HepG2 (cell line): ENCODE data around the gene DHRS4L2. TPM values are rescaled to one million over a fixed set of nuclear protein-coding genes. Genes with fewer than 3 reads are reported as not detected.

Experiments used
- CCDC6 ChIP-seq: sonication (generic); formaldehyde crosslinking; IDR thresholded peaks from 2 replicates; pipeline ENCODE4 v1.8.1; 2022; ENCODE audit warnings: mild to moderate bottlenecking, missing genetic modification reagents, moderate library complexity
- DR1 ChIP-seq: sonication (generic); formaldehyde crosslinking; IDR thresholded peaks from 2 replicates; pipeline ENCODE4 v1.8.0; 2021; ENCODE audit warnings: mild to moderate bottlenecking, missing genetic modification reagents, inconsistent platforms
- FOXC1 ChIP-seq: sonication (generic); formaldehyde crosslinking; IDR thresholded peaks from 2 replicates; pipeline ENCODE4 v1.8.0; 2022; ENCODE audit warnings: mild to moderate bottlenecking, missing genetic modification reagents, borderline replicate concordance
- MED8 ChIP-seq: sonication (generic); formaldehyde crosslinking; IDR thresholded peaks from 2 replicates; pipeline ENCODE4 v1.8.1; 2023; ENCODE audit warnings: mild to moderate bottlenecking, missing genetic modification reagents; ENCODE audit not compliant: insufficient replicate concordance
- NFE2 ChIP-seq: sonication (generic); formaldehyde crosslinking; IDR thresholded peaks from 2 replicates; pipeline ENCODE4 v1.4.0; 2020; ENCODE audit warnings: missing genetic modification reagents
- PCBP2 ChIP-seq: fragments of 200-400 bp; formaldehyde crosslinking; optimal IDR thresholded peaks from 2 replicates; pipeline ENCODE3; 2018; ENCODE audit warnings: low read length, low read depth; ENCODE audit not compliant: poor library complexity, severe bottlenecking
- RARA ChIP-seq: IDR thresholded peaks from 2 replicates; pipeline ENCODE4 v1.6.1; 2016; ENCODE audit warnings: missing genetic modification reagents, missing compliant biosample characterization
- SALL1 ChIP-seq: sonication (generic); formaldehyde crosslinking; IDR thresholded peaks from 2 replicates; pipeline ENCODE4 v1.8.0; 2022; ENCODE audit warnings: mild to moderate bottlenecking, missing genetic modification reagents
- SKI ChIP-seq: fragments of 450-650 bp; IDR thresholded peaks from one replicate; pipeline ENCODE4 v1.6.1; 2018; ENCODE audit warnings: mild to moderate bottlenecking; ENCODE audit not compliant: partially characterized antibody
- SNAI1 ChIP-seq: sonication (generic); formaldehyde crosslinking; IDR thresholded peaks from 2 replicates; pipeline ENCODE4 v1.5.0; 2020; ENCODE audit warnings: mild to moderate bottlenecking, missing genetic modification reagents, borderline replicate concordance
- ZBTB21 ChIP-seq: sonication (generic); formaldehyde crosslinking; IDR thresholded peaks from 2 replicates; pipeline ENCODE4 v1.4.0; 2020; ENCODE audit warnings: missing genetic modification reagents
- ZIK1 ChIP-seq: sonication (generic); formaldehyde crosslinking; IDR thresholded peaks from 2 replicates; pipeline ENCODE4 v1.5.0; 2020; ENCODE audit warnings: mild to moderate bottlenecking, low read depth, missing genetic modification reagents, borderline replicate concordance
- ZNF253 ChIP-seq: sonication (generic); formaldehyde crosslinking; IDR thresholded peaks from 2 replicates; pipeline ENCODE4 v1.8.0; 2022; ENCODE audit warnings: mild to moderate bottlenecking, missing genetic modification reagents, borderline replicate concordance
- ZNF326 ChIP-seq: sonication (generic); formaldehyde crosslinking; IDR thresholded peaks from 2 replicates; pipeline ENCODE4 v1.4.0; 2020; ENCODE audit warnings: missing genetic modification reagents, borderline replicate concordance
- ZNF558 ChIP-seq: sonication (generic); formaldehyde crosslinking; IDR thresholded peaks from 2 replicates; pipeline ENCODE4 v1.9.0; 2022; ENCODE audit warnings: mild to moderate bottlenecking, missing genetic modification reagents, borderline replicate concordance
- ZNF616 ChIP-seq: sonication (generic); formaldehyde crosslinking; IDR thresholded peaks from 2 replicates; pipeline ENCODE4 v1.5.0; 2020; ENCODE audit warnings: low read depth, mild to moderate bottlenecking, missing genetic modification reagents
- ZNF644 ChIP-seq: IDR thresholded peaks from 2 replicates; pipeline ENCODE4 v1.6.1; 2016; ENCODE audit warnings: low read depth
- ZSCAN20 ChIP-seq: sonication (generic); formaldehyde crosslinking; IDR thresholded peaks from 2 replicates; pipeline ENCODE4 v1.4.0; 2020; ENCODE audit warnings: missing genetic modification reagents, mild to moderate bottlenecking, borderline replicate concordance
- polyA plus RNA-seq, 8 experiments: library from polyadenylated mRNA; depleted of rRNA in 3 of 8; stranded (reverse) in 7 of 8; unstranded in 1 of 8; fragments of >200 nt; fragmentation: Illumina TruSeq in 4 of 8; extraction: Trizol in 4 of 8; gene quantifications; 2 replicates each; pipeline versions ENCODE4 v1.2.1 to v1.2.3, GENCODE V29; 2011 to 2016; ENCODE audit warnings: low read depth in 4 of 8, missing spikeins in 1 of 8, mixed read lengths in 1 of 8; ENCODE audit not compliant: insufficient read depth in 1 of 8
- total RNA-seq, 5 experiments: library from RNA; depleted of rRNA; stranded (reverse); fragments of >200 nt; fragmentation: Illumina TruSeq; extraction: Trizol; gene quantifications; 2 replicates each; pipeline ENCODE4 v1.2.3, GENCODE V29; 2016; ENCODE audit warnings: low read depth in 1 of 5
- TF ChIP-seq, protein P1 (sequence below): sonication (generic); formaldehyde crosslinking; IDR thresholded peaks from 2 replicates; pipeline ENCODE4 v1.8.0; 2022; ENCODE audit warnings: missing genetic modification reagents, mild to moderate bottlenecking, inconsistent platforms, borderline replicate concordance
- TF ChIP-seq, protein P2 (sequence below): sonication (generic); formaldehyde crosslinking; IDR thresholded peaks from 2 replicates; pipeline ENCODE4 v1.8.0; 2022; ENCODE audit warnings: mild to moderate bottlenecking, missing genetic modification reagents, moderate library complexity
- TF ChIP-seq, protein P3 (sequence below): sonication (generic); formaldehyde crosslinking; IDR thresholded peaks from 2 replicates; pipeline ENCODE4 v1.4.0; 2020; ENCODE audit warnings: missing genetic modification reagents, borderline replicate concordance
- TF ChIP-seq, protein P4 (sequence below): sonication (generic); formaldehyde crosslinking; IDR thresholded peaks from 2 replicates; pipeline ENCODE4 v1.4.0; 2020; ENCODE audit warnings: mild to moderate bottlenecking, missing genetic modification reagents
- TF ChIP-seq, protein P5 (sequence below): sonication (generic); formaldehyde crosslinking; IDR thresholded peaks from 2 replicates; pipeline ENCODE4 v1.8.1; 2023; ENCODE audit warnings: mild to moderate bottlenecking, missing genetic modification reagents

The DHRS4L2 gene
- total and polyA plus RNA-seq, 2 of the 13 experiments (the other 11 are each of a cell fraction or from before 2014, with no cell fraction given): 24.7 to 38.2 TPM

DNA sequence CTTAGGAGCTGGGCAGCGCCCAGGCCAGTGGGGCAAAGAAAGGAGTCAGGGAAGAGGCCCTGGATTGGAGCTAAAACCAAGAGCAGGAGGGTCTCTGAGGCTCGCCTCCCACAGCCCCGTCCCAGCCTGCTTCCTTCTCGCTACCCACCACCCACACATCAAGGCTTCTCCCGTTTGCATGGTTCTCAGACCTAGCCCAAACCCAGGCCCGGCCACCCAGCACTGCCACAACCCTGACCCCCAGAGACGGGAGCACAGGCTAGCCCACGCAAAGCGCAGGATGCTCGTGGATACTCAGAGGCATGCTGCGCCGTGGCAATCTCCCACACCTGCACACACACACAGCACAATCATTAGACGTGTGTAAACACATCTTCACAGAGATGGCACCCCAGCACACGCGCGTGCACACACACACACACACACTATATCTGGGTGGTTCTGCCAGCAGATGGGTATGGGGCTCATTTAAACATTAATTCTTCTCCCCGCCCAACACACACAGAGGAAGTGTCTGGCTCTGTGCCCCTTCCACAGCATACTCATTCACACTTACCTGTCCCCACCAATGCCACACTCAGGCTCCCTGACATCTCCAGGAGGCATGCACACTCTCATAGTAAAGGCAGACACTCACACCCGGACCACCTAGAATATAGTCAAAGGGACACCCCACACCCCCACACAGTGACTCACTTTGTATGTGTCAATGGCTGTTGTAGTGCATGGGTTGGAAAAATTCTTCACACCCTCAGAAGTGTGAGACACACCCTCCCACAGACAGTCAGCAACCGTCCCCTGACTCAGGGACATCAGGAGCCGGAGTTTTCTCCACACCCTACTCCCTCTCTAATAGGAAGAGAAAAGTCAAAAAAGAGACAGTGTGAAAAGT is 64.2 kb downstream of the DHRS4L2 start (continued):
- TF ChIP-seq SNAI1 (CRISPR knock-in tag): no peak
- TF ChIP-seq ZNF616 (CRISPR knock-in tag): 0 out of 2 replicates have a peak, but pooled peaks have one; percentile 60
- TF ChIP-seq, protein P1, sequence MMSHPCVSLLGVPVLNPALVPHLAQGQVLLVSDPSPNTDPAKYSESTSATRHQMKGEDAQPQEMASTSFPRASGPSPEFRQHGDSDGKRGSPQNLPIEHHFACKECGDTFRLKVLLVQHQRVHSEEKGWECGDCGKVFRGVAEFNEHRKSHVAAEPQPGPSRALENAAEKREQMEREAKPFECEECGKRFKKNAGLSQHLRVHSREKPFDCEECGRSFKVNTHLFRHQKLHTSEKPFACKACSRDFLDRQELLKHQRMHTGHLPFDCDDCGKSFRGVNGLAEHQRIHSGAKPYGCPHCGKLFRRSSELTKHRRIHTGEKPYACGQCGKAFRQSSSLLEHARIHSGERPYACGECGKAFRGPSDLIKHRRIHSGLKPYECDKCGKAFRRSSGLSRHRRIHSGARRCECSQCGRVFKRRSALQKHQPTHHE (CRISPR knock-in tag): 0 out of 2 replicates have a peak, but pooled peaks have one; percentile 23
- TF ChIP-seq ZBTB21 (CRISPR knock-in tag): no peak
- TF ChIP-seq SALL1: no peak
- TF ChIP-seq FOXC1 (CRISPR knock-in tag): peak; percentile 17; the same call in 1 of the 2 replicates
- no peak for TF ChIP-seq ZNF326 (CRISPR knock-in tag)
- 0 out of 2 replicates have a peak, but pooled peaks have one; percentile 0 for TF ChIP-seq RARA (CRISPR knock-in tag)
- TF ChIP-seq, protein P2, sequence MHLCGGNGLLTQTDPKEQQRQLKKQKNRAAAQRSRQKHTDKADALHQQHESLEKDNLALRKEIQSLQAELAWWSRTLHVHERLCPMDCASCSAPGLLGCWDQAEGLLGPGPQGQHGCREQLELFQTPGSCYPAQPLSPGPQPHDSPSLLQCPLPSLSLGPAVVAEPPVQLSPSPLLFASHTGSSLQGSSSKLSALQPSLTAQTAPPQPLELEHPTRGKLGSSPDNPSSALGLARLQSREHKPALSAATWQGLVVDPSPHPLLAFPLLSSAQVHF (CRISPR knock-in tag): 0 out of 2 replicates have a peak, but pooled peaks have one; percentile 36
- TF ChIP-seq, protein P3, sequence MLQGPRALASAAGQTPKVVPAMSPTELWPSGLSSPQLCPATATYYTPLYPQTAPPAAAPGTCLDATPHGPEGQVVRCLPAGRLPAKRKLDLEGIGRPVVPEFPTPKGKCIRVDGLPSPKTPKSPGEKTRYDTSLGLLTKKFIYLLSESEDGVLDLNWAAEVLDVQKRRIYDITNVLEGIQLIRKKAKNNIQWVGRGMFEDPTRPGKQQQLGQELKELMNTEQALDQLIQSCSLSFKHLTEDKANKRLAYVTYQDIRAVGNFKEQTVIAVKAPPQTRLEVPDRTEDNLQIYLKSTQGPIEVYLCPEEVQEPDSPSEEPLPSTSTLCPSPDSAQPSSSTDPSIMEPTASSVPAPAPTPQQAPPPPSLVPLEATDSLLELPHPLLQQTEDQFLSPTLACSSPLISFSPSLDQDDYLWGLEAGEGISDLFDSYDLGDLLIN (CRISPR knock-in tag): 0 out of 2 replicates have a peak, but pooled peaks have one; percentile 12
- TF ChIP-seq ZNF253 (CRISPR knock-in tag): peak; percentile 23; the same call in 1 of the 2 replicates
- no peak for TF ChIP-seq ZNF558 (CRISPR knock-in tag)
- no peak for TF ChIP-seq ZIK1 (CRISPR knock-in tag)
- no peak for TF ChIP-seq PCBP2
- no peak for TF ChIP-seq MED8 (CRISPR knock-in tag)
- TF ChIP-seq ZSCAN20 (CRISPR knock-in tag): no peak
- TF ChIP-seq, protein P4, sequence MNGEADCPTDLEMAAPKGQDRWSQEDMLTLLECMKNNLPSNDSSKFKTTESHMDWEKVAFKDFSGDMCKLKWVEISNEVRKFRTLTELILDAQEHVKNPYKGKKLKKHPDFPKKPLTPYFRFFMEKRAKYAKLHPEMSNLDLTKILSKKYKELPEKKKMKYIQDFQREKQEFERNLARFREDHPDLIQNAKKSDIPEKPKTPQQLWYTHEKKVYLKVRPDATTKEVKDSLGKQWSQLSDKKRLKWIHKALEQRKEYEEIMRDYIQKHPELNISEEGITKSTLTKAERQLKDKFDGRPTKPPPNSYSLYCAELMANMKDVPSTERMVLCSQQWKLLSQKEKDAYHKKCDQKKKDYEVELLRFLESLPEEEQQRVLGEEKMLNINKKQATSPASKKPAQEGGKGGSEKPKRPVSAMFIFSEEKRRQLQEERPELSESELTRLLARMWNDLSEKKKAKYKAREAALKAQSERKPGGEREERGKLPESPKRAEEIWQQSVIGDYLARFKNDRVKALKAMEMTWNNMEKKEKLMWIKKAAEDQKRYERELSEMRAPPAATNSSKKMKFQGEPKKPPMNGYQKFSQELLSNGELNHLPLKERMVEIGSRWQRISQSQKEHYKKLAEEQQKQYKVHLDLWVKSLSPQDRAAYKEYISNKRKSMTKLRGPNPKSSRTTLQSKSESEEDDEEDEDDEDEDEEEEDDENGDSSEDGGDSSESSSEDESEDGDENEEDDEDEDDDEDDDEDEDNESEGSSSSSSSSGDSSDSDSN (CRISPR knock-in tag): no peak
- TF ChIP-seq DR1: no peak
- no peak for TF ChIP-seq CCDC6 (CRISPR knock-in tag)
- TF ChIP-seq SKI: no peak
- TF ChIP-seq, protein P5, sequence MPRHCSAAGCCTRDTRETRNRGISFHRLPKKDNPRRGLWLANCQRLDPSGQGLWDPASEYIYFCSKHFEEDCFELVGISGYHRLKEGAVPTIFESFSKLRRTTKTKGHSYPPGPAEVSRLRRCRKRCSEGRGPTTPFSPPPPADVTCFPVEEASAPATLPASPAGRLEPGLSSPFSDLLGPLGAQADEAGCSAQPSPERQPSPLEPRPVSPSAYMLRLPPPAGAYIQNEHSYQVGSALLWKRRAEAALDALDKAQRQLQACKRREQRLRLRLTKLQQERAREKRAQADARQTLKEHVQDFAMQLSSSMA (CRISPR knock-in tag): no peak
- no peak for TF ChIP-seq ZNF644 (CRISPR knock-in tag)
- no peak for TF ChIP-seq NFE2 (CRISPR knock-in tag)
